GM21515 (cell line): Measurements from ENCODE around the gene PLD6.
"Not testable (repeated sequence)": the region's sequence is repeated elsewhere in the genome, so short reads cannot be mapped to it uniquely, and the experiment has no call there.

Experiments
- ATAC-seq: cut with Tn5 transposase; IDR thresholded peaks from one replicate; pipeline ENCODE4 v1.9.1; 2021; ENCODE audit not compliant: unreplicated experiment

PLD6 gene

DNA sequence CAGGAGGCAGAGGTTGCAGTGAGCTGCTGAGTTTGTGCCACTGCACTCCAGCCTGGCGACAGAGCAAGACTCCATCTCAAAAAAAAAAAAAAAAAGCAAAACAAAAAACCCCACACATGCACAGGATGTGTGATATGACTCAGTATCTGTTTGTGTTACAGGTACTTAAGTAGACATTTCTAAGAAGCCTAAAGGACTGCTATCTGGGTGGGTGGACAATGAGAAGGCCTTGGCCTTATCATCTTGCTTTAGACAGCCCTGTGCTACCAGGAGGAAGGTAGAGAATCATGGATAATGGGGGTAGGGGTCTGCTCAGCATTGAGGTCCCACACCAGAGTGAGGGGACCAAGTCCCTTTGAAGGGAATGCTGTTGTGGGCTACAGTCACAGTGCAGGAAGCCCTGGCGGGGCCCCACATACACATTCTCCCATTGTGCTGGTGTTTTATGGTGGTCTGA is 26.7 kb downstream of the PLD6 start:
- ATAC-seq = peak; percentile 47

DNA sequence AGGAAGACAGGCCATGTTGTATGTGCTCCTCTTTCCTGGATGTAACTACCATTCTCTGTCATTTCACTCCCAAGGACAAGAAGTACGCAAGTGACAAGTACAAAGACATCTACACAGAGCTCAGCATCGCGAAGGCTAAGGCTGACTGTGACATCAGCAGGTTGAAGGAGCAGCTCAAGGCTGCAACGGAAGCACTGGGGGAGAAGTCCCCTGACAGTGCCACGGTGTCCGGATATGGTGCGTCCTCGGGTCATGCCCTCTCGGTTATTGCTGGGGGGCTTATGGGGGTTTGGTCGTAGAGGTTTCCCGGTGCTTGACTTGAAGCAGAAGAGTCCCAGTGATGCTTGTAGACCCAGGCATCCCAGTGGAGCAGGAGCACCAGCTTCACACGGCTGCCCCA is 29.0 kb downstream of the PLD6 start:
- no peak for ATAC-seq

DNA sequence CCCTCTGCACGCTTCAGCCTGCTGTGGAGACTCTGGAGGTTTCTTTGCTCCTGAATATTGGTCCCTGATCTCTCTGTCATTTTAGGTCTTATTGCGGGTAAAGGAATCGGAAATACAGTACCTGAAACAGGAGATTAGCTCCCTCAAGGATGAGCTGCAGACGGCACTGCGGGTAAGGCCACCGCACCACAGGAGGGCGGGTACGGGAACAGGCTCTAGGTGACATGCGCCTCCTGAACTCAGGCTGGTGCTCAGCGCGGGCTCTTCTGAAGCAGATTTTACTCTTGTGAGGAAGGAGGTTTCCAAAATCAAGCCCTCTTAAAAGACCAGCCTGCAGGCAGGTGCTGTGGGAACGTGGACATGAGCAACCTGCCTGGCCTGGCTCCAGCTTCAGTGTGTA is 29.8 kb downstream of the PLD6 start:
- ATAC-seq = no peak

DNA sequence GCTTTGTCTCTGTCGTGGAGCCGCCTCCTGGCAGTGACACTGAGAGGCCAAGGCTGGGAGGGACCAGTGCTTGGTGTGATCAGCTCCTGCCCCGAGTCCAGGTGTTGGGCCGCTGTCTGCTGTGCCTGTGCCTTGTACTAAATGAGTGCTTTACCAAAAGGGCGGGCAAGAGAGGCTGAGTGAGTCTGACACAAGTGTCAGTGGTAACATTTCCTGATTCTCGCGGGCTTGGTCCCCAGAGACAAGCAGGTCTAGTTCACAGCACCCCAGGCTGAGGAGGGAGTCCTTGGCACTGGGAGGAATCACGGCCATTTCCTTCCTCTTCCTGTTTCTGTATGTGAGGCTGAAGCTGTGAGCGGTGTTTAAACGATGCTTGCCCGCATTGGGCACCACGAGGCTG is 30.2 kb downstream of the PLD6 start:
- no peak for ATAC-seq

DNA sequence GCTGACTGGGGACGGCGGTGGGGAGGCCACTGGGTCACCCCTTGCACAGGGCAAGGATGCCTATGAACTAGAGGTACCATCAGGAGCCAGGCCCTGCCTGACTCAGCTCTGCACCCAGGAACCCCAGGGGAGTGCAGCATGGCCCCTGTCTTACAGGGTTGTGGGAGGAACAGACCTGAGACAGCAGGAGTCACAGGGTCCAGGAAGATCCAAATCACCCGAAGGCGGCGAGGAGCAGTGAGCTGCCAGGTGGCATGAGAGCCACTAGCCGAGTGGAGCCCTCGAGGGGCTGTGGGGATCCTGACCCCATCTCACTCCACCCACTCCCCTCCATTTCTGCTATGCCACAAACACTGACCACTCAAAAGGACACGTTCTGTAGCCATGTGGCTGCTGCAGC is 30.8 kb downstream of the PLD6 start:
- no peak for ATAC-seq

DNA sequence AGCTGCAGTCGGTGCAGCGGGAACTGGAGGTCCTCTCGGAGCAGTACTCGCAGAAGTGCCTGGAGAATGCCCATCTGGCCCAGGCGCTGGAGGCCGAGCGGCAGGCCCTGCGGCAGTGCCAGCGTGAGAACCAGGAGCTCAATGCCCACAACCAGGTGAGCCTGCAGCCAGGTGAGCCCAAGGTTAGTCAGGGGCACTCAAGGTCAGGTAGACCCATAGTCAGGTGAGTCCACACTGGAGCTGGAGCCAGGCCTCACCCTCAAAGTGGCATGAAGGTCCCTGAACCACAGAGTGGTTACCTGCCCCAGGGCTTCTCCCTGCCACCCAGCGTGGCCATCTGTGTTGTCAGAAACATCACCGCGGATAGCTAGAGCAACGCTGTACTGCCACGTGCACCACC is 32.2 kb downstream of the PLD6 start:
- no peak for ATAC-seq

DNA sequence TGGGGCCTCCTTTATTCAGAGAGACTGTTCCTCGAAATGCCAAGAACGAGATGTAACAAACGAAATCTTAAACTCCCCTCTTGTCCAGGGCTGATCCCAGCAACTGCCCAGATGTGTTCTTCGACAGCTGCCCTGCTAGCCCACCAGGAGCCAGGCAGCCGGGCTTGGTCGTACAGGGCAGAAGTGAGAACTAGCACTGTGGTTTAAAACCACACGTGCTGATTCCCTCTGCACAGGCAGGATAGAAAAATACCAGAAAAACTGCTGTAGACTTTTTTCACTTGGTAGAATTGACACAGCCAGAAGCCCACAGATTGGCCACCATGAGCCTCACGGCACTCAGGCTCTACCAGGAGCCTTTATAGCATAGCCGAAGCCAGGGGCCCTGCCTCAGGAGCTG is 33.1 kb downstream of the PLD6 start:
- no peak for ATAC-seq

DNA sequence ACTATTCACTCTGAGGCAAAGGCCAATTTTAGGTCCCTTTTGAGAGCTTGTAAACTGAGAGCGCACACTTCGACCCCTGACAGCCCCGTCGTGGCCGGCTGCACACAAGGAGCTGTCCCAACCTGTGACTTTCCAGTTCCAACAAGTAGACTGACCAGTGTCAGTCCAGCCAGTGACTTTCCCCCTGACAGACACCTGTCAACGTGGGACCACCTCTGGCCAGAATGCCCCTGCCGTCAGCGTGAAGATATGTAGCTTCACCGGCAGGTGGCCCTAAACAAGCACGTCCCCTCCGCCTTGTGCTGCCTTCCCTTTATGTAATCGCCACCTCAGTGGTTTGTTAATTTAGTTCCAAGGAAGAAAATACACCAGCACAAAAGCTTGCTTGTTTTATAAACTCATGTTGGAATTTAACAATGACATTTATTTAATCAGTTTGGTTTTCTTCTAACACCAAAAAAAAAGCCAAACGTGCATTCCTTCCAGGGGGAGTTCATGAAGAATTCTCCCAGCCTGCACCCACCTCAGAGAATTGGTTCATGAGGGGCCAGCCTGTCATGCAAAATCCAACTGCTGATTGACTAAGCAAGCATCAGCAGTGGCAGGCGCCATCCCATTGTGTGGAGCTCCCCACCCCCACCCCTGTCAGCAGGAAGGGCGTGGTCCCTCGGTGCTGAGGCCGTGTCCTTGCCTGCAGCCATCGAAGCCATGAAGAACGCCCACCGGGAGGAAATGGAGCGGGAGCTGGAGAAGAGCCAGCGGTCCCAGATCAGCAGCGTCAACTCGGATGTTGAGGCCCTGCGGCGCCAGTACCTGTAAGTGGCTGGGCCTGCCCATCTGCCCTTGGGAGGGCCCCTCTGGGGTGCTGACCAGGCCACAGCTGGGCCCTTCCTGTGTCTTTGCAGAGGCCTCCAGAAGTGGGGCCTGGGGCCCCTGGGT is 33.9 kb downstream of the PLD6 start:
- no peak for ATAC-seq

DNA sequence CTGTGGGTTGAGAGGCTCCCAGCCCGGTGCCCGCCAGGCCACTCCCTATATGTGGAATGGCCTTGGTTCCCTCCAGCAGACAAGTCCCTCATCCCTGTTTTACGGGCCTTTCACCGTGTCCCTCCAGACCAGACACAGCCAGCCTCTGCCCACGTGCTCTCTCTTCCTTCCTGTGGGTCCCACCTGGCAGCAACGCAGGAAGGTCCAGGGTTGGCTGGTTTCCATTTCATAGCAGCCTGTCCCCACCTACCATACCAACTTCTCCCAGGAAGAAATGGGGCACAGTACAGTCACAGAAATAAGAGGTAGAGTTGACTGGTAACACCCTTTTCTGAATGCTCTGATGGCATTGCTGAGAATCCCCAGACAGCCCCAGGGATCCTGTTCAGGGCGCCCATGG is 34.9 kb downstream of the PLD6 start:
- ATAC-seq = no peak

DNA sequence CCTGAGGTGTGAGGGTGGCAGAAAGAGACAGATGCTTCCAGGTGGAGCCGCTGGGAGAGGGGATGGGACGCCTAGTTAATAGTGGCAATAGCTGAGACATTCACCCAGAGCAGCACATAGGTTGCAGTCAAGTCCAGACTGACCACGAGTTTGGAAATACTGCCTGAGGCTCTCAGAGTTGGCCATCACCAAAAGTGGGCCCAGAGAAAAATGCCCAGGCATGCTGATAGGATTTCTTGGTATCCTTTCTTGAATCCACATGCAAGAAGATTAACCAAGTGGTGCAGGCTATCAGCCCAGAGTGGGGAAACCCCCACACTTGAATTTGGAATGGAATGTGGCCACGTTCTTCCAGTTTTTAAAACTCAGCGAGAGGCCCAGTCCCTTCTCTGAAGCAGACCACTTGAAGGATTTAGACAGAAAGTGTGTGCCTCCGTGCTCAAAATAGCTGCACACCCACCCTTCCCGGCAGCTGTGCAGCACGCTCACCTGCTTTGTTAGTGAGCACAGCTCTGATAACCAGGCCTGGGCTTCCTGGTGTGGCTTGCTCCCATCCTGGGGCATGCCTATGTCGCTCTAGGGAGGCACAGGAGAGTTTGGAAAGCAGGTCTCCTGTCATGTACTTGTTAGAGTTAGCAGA is 35.7 kb downstream of the PLD6 start:
- ATAC-seq = no peak

DNA sequence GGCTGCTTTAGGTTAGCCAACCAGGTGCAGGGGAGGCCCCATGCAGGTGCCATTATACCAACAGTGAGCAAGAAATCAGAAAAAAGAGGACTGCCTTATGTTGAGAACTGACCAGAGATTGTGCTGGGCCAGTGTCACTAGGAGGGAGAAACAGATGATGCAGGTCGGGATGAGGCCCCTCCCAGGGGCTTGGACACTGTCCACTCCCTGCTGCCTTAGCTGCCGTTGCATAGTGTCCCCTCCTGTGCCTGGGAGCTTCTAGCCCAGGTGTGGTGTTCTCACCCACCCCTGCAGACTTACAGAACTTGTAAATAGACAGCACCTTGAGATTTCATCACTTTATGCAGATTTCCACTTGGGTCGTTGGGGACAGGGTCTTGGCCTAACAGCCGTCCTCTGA is 36.7 kb downstream of the PLD6 start:
- no peak for ATAC-seq

DNA sequence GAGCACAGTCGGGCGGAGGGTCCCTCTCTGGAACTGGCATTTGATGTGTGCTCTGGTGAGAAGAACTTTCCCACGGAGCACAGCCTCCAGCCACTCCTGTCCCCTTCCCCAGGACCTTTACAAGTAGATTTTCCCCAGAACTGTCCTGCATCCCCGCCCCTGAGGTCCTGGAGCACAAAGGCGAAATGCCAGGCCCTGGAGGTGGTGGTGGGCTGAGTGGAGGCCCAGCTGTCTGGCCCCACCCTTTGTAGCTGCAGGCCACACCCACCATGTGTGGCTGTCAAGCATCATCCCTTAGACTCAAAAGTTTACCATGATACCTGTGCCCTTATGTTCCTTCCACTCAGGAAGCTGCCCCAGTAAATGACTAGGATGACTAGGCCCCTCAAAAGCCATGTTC is 37.7 kb downstream of the PLD6 start:
- ATAC-seq = no peak

DNA sequence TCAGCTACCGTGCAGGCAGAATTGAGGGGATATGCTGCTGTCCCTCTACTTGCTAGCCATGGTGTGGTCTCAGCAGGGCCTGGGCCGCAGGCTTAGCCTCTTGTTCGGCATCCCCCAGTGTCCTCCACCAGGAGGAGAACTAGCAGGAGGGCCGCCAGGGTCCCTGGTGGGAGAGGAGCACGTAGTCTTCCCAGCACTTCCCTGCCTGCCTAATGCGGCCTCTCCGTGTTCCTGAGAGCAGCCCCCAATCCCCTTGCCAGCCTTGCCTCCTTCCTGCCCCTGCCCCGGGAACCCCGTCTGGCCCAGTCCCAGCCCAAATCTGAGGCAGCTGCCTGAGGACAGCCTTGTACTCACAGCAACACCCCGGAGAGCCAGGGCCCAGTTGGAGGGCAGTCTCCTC is 38.1 kb downstream of the PLD6 start:
- ATAC-seq = no peak

DNA sequence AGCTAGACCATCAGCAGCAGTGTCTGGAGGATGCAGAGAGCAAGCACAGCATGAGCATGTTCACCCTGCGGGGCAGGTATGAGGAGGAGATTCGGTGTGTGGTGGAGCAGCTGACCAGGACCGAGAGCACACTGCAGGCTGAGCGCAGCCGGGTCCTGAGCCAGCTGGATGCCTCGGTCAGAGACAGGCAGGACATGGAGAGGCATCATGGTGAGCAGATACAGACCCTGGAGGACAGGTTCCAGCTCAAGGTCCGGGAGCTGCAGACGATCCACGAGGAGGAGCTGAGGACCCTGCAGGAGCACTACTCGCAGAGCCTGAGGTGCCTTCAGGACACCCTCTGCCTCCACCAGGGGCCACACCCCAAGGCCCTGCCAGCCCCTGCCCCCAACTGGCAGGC is 38.8 kb downstream of the PLD6 start:
- no peak for ATAC-seq

DNA sequence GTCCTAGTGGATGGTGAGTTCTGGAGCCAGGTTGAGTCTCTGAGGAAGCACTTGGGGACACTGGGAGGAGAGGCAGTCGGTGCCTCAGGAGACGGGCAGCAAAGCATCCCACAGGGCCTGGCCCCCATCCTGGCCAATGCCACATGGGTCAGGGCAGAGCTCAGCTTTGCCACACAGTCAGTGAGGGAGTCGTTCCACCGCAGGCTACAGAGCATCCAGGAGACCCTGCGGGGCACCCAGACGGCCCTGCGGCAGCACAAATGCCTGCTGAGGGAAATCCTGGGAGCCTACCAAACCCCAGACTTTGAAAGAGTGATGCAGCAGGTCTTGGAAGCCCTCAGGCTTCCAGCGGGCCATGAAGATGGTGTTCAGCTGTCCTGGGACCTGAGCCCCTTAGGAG is 39.7 kb downstream of the PLD6 start:
- ATAC-seq = no peak

DNA sequence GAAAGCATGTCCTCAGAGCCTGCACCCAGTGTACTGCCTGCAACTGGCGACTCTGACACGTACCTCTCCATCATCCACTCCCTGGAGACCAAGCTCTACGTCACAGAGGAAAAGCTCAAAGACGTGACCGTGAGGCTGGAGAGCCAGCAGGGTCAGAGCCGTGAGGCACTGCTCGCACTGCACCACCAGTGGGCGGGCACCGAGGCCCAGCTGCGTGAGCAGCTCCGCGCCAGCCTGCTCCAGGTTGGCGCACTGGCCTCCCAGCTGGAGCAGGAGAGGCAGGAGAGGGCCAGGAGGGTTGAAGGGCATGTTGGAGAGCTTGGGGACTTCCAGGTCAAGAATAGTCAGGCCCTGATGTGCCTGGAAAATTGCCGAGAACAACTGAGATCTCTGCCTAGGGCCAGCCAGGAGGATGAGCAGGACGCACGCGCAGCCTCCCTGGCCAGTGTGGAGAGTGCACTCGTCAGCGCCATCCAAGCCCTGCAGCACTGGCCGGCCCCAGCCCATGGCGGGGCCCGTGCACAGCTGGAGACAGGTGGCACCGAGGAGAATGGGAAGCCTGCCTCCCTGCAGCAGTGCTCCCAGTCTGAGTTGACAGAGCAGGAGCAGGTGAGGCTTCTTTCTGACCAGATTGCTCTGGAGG is 40.3 kb downstream of the PLD6 start:
- ATAC-seq = no peak

DNA sequence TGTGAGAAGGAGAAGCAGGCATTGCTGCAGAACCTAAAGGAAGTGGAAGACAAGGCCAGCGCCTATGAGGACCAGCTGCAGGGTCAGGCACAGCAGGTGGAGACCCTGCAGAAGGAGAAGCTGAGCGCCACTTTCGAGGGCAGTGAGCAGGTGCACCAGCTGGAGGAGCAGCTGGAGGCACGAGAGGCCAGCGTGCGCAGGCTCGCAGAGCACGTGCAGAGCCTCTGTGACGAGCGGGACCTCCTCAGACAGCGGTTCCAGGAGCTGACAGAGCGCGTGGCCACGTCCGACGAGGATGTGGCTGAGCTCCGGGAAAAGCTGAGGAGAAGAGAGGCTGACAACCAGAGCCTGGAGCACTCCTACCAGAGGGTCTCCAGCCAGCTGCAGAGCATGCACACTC is 41.5 kb downstream of the PLD6 start:
- ATAC-seq = no peak

DNA sequence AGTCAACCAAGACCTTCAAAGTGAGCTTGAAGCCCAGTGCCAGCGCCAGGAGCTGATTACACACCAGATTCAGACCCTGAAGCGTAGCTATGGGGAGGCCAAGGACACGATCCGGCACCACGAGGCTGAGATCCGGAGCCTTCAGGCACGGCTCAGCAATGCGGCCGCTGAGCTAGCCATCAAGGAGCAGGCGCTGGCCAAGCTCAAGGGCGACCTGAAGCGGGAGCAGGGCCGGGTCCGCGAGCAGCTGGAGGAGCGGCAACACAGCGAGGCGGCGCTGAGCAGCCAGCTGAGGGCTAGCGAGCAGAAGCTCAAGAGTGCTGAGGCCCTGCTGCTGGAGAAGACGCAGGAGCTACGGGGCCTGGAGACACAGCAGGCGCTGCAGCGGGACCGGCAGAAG is 42.0 kb downstream of the PLD6 start:
- no peak for ATAC-seq

DNA sequence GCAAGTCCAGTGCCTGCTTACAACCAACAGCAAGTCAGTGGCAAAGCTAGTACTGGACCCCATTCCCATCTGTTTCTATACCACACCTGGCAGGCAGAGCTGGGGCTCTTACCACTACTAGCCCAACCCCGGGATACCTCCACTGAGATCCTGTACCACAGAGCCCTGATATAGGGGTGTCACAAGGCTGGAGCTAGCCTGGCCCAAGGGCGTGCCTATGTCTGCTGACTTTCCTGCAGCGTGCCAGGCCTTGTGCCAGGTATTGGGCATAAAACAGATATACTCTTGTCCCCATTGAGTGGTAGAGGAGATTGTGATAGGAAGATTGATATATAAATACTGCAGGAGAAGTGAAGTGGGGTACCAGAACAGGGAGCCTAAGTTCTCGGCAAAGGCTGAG is 44.4 kb downstream of the PLD6 start:
- ATAC-seq = no peak

DNA sequence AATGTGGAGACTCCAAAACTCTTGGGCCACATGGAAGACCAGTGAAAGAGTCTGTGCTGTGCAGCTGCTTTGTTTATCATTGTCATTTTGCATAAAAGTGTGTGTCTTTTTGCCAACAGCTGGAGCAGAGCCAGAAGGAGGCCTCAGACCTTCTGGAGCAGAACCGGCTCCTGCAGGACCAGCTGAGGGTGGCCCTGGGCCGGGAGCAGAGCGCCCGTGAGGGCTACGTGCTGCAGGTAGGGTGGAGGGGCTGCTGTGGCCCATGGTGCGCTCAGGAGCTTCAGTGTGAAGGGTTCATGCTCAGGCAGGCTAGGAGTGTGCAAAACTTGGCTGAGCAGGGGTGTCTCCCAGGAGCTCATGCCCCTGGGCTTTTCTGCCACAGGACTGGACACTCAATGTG is 45.0 kb downstream of the PLD6 start:
- no peak for ATAC-seq

DNA sequence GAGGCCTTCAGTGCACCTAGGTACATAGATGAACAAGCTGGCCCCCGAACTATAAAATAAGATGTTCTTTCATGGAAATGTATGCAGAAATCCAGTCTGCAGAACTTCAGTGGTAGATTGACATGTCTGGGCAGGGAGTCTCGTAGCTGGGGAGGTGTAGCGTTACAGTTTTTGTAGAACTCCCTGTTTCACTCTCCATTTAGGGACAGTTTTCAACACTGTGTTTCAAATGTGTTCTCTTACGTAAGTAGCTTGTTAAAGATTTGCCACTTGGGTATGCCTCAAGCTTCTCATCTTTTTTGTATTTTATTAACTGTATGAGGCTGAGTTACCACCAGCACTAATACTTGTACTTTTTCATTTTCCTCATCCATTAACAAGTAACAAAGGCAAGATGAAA is 46.6 kb downstream of the PLD6 start:
- no peak for ATAC-seq

DNA sequence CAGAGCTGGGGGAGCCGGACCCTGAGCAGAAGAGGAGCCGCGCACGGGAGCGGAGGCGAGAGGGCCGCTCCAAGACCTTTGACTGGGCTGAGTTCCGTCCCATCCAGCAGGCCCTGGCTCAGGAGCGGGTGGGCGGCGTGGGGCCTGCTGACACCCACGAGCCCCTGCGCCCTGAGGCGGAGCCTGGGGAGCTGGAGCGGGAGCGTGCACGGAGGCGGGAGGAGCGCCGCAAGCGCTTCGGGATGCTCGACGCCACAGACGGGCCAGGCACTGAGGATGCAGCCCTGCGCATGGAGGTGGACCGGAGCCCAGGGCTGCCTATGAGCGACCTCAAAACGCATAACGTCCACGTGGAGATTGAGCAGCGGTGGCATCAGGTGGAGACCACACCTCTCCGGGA is 47.6 kb downstream of the PLD6 start:
- not testable (repeated sequence) for ATAC-seq
